Common myeloid progenitor, CD34-positive (primary cell): ENCODE data around the gene TMEM33. TPM values are rescaled to one million over a fixed set of nuclear protein-coding genes. Genes with fewer than 3 reads are reported as not detected.
A peak's percentile ranks its signal among the peaks of the same experiment; 100 is the strongest.

ENCODE experiments used
- CTCF ChIA-PET: fragments of 350-600 bp; sonication (Branson Sonifier 250); formaldehyde crosslinking; loops from one replicate; lab custom pipeline; 2021; ENCODE audit warnings: antibody characterized with exemption; lab: Charles Lee
- POLR2A ChIA-PET: fragments of 350-600 bp; sonication (Branson Sonifier 250); formaldehyde crosslinking; loops from one replicate; lab custom pipeline; 2021; ENCODE audit warnings: antibody characterized with exemption; lab: Charles Lee
- DNase-seq, 3 donors: peaks; one replicate each; pipeline versions ENCODE4 v3.0.0 to v3.0.0-alpha.2; 2013
- H3K27ac ChIP-seq, 2 experiments: 1 replicate in 1 of 2; 2 replicates in 1 of 2; pipeline ENCODE4 v1.7.0; 2013; ENCODE audit warnings: inconsistent platforms in 2 of 2, low read length in 2 of 2, mild to moderate bottlenecking in 2 of 2, low read depth in 1 of 2, moderate library complexity in 1 of 2; ENCODE audit not compliant: severe bottlenecking in 2 of 2, insufficient read depth in 1 of 2, poor library complexity in 1 of 2
- H3K27me3 ChIP-seq, 5 experiments: replicated peaks in 2 of 5; 1 replicate in 3 of 5; 2 replicates in 2 of 5; pipeline versions ENCODE4 v1.6.1 to v1.7.0; 2013; ENCODE audit warnings: low read length in 4 of 5, mild to moderate bottlenecking in 2 of 5, moderate library complexity in 2 of 5, inconsistent platforms in 1 of 5; ENCODE audit not compliant: insufficient read depth in 5 of 5, control insufficient read depth in 4 of 5
- H3K36me3 ChIP-seq, 4 experiments: 1 replicate in 2 of 4; 2 replicates in 2 of 4; pipeline versions ENCODE4 v1.6.1 to v1.7.0; 2013; ENCODE audit warnings: low read length in 3 of 4, control low read depth in 1 of 4, mild to moderate bottlenecking in 1 of 4; ENCODE audit not compliant: control insufficient read depth in 4 of 4, insufficient read depth in 4 of 4
- H3K4me1 ChIP-seq, 4 experiments: 1 replicate in 3 of 4; 2 replicates in 1 of 4; pipeline versions ENCODE4 v1.6.1 to v1.7.1; 2013; ENCODE audit warnings: low read length in 3 of 4, mild to moderate bottlenecking in 3 of 4, control low read depth in 1 of 4, inconsistent platforms in 1 of 4, moderate library complexity in 1 of 4; ENCODE audit not compliant: control insufficient read depth in 4 of 4, insufficient read depth in 4 of 4; ENCODE audit errors: control extremely low read depth in 1 of 4
- H3K4me3 ChIP-seq, 7 experiments: 1 replicate in 4 of 7; 2 replicates in 3 of 7; pipeline versions ENCODE4 v1.5.1 to v1.7.0; 2013; ENCODE audit warnings: mild to moderate bottlenecking in 7 of 7, low read length in 6 of 7, moderate library complexity in 6 of 7, inconsistent platforms in 2 of 7, low read depth in 2 of 7, control low read depth in 1 of 7; ENCODE audit not compliant: insufficient read depth in 4 of 7, control insufficient read depth in 1 of 7; ENCODE audit errors: extremely low read depth in 1 of 7
- H3K9me3 ChIP-seq, 5 experiments: 1 replicate in 4 of 5; 2 replicates in 1 of 5; pipeline versions ENCODE4 v1.6.1 to v1.7.1; 2013; ENCODE audit warnings: low read length in 4 of 5, mild to moderate bottlenecking in 2 of 5, inconsistent platforms in 1 of 5, low read depth in 1 of 5, moderate library complexity in 1 of 5; ENCODE audit not compliant: control insufficient read depth in 4 of 5, insufficient read depth in 2 of 5; ENCODE audit errors: control extremely low read depth in 1 of 5
- WGBS: methylation state at CpG from one replicate; pipeline ENCODE4 v1.1.5; 2013; ENCODE audit not compliant: insufficient coverage; 5-methylcytosine and 5-hydroxymethylcytosine counted together
- polyA plus RNA-seq: library from polyadenylated mRNA; unstranded; fragments of 120-200 nt; gene quantifications from one replicate; pipeline ENCODE4 v1.2.1, GENCODE V29; 2013

Gene TMEM33
- polyA plus RNA-seq, result 16.6 TPM

- ChIA-PET CTCF (interaction anchor here (0.9 to 1.0 kb wide), 2 partner anchors 10 to 16 kb away, joined by 3 read pairs; no protein-coding TSS in a partner anchor), POLR2A (no interaction called here)
- H3K9me3 ChIP-seq, result no peaks in the 10 kb centered on the region
- peak within 1 kb of the TSS; percentile 47 to 85 for H3K27ac ChIP-seq
- H3K4me3 ChIP-seq, result peak within 1 kb of the TSS; percentile 83 to 97 (median 94)
- WGBS, result 2% methylated on average over 26 of the region's 49 CpGs
- DNase-seq, result peak; percentile 78 to 87 (median 81)
- H3K27me3 ChIP-seq, result no peaks in the 10 kb centered on the region
- peaks cover 0 to 13% (median 9%) of the 10 kb centered on the region in 4 experiments for H3K36me3 ChIP-seq
- H3K4me1 ChIP-seq, result peaks cover 7 to 24% (median 14%) of the 10 kb centered on the region in 4 experiments
Observed at GRCh38 chr4:41934901-41935651, at the start of gene TMEM33. TSS of gene TMEM33 (plus strand) at chr4:41935429. CDS start at chr4:41935485, 56 bp downstream.

GRCh38 chr4:41885456-41885855, 49.8 kb upstream of the TMEM33 start:
- POLR2A ChIA-PET, result interaction anchor here (0.7 kb wide), 1 partner anchor 86 kb away, joined by 5 read pairs; no protein-coding TSS in a partner anchor
- no peak overlapping the region for H3K27ac ChIP-seq
- DNase-seq, result no peak
- H3K36me3 ChIP-seq, result no peaks in the 10 kb centered on the region
- WGBS, result no CpG with 5 or more reads among the region's 1 CpG
- peaks cover 6 to 67% (median 17%) of the 10 kb centered on the region in 5 experiments for H3K27me3 ChIP-seq
- no peak overlapping the region for H3K4me3 ChIP-seq
- peaks cover 0 to 20% (median 13%) of the 10 kb centered on the region in 4 experiments for H3K4me1 ChIP-seq
- H3K9me3 ChIP-seq, result no peaks in the 10 kb centered on the region
- CTCF ChIA-PET, result interaction anchor here (0.5 to 1.7 kb wide), 8 partner anchors 9 to 626 kb away, joined by 3 to 6 read pairs (median 4); no protein-coding TSS in a partner anchor

GRCh38 chr4:41887277-41887676, 48.0 kb upstream of the TMEM33 start:
- ChIA-PET POLR2A (no interaction called here), CTCF (interaction anchor here (0.6 to 3.7 kb wide), 13 partner anchors 13 to 629 kb away, joined by 3 to 31 read pairs (median 3); no protein-coding TSS in a partner anchor)
- Histone ChIP-seq H3K36me3 (no peaks in the 10 kb centered on the region), H3K9me3 (no peaks in the 10 kb centered on the region), H3K27ac (no peak overlapping the region), H3K4me1 (peaks cover 0 to 3% (median 2%) of the 10 kb centered on the region in 4 experiments), H3K27me3 (peaks cover 6 to 53% (median 11%) of the 10 kb centered on the region in 5 experiments), H3K4me3 (no peak overlapping the region)
- WGBS, result no CpG with 5 or more reads among the region's 2 CpGs
- DNase-seq, result no peak

GRCh38 chr4:41887821-41888686, 47.2 kb upstream of the TMEM33 start:
- Histone ChIP-seq H3K27me3 (peaks cover 6 to 45% (median 11%) of the 10 kb centered on the region in 5 experiments), H3K4me3 (no peak overlapping the region), H3K9me3 (no peaks in the 10 kb centered on the region), H3K36me3 (no peaks in the 10 kb centered on the region), H3K4me1 (no peaks in the 10 kb centered on the region), H3K27ac (no peak overlapping the region)
- POLR2A ChIA-PET, result no interaction called here
- DNase-seq, result peak; percentile 57 to 84 (median 76)
- no CpG with 5 or more reads among the region's 3 CpGs for WGBS
- CTCF ChIA-PET, result interaction anchor here (0.6 to 3.7 kb wide), 16 partner anchors 8 to 629 kb away, joined by 3 to 31 read pairs (median 3); no protein-coding TSS in a partner anchor

GRCh38 chr4:41888687-41889074, 46.5 kb upstream of the TMEM33 start:
- H3K27me3 ChIP-seq, result peaks cover 4 to 39% (median 9%) of the 10 kb centered on the region in 5 experiments
- no peak overlapping the region for H3K27ac ChIP-seq
- no peaks in the 10 kb centered on the region for H3K4me1 ChIP-seq
- DNase-seq, result no peak
- no peaks in the 10 kb centered on the region for H3K9me3 ChIP-seq
- ChIA-PET POLR2A (no interaction called here), CTCF (interaction anchor here (1.1 to 3.7 kb wide), 10 partner anchors 9 to 630 kb away, joined by 3 to 31 read pairs (median 6); no protein-coding TSS in a partner anchor)
- no peak overlapping the region for H3K4me3 ChIP-seq
- no peaks in the 10 kb centered on the region for H3K36me3 ChIP-seq
- 100% methylated on average over 1 of the region's 1 CpG for WGBS

- no peaks in the 10 kb centered on the region for H3K36me3 ChIP-seq
- no peaks in the 10 kb centered on the region for H3K9me3 ChIP-seq
- CTCF ChIA-PET, result interaction anchor here (0.7 to 3.7 kb wide), 4 partner anchors 9 to 631 kb away, joined by 3 to 31 read pairs (median 10); no protein-coding TSS in a partner anchor
- H3K4me3 ChIP-seq, result no peak overlapping the region
- WGBS, result no CpG with 5 or more reads among the region's 1 CpG
- H3K27me3 ChIP-seq, result peaks cover 4 to 33% (median 9%) of the 10 kb centered on the region in 5 experiments
- POLR2A ChIA-PET, result no interaction called here
- no peaks in the 10 kb centered on the region for H3K4me1 ChIP-seq
- no peak for DNase-seq
- no peak overlapping the region for H3K27ac ChIP-seq
Observed at GRCh38 chr4:41889317-41889716, 45.9 kb upstream of the TMEM33 start.
